Astrocyte of the spinal cord (primary cell): ENCODE results near the gene RAB33B.

Experiments used
- DNase-seq: peaks from one replicate; pipeline ENCODE4 v3.0.0; 2011; ENCODE audit warnings: low read depth, low spot score
- H3K4me3 ChIP-seq: 2 replicates; pipeline ENCODE4 v1.5.1; 2011; ENCODE audit warnings: low read depth, mild to moderate bottlenecking, low read length, moderate library complexity
- in situ Hi-C: cut with HindIII; loops from 2 replicates; pipeline ENCODE4 v1.10.0; 2017; ENCODE audit warnings: low sequenced_read_pairs
- TF ChIP-seq, protein P1 (sequence below): IDR thresholded peaks from 2 replicates; pipeline ENCODE4 v1.5.1; 2012; ENCODE audit warnings: low read depth, mild to moderate bottlenecking, low read length, inconsistent platforms

RAB33B gene

DNA sequence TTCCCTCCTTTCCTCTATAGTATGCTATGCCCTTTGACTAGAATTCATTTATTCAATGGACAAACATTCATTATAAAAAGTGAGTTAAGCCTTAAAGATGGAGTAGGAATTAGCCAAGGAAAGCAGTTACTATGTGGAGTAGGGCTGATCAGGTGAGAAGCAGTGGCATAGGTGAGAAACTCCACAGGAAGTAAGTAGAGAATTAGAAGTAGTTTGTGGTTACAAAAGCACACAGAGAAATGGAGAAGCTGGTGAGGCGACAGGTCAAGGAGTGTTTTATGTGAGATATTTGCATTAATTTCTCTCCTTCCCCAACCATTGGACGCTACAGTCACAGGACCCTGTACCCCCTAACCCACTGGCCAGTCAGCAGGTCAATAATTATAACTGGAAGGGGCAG lies 71.5 kb downstream of the RAB33B start:
- in situ Hi-C loops = no loop called here
- no peak for DNase-seq
- no peak overlapping the region for H3K4me3 ChIP-seq
- TF ChIP-seq, protein P1, sequence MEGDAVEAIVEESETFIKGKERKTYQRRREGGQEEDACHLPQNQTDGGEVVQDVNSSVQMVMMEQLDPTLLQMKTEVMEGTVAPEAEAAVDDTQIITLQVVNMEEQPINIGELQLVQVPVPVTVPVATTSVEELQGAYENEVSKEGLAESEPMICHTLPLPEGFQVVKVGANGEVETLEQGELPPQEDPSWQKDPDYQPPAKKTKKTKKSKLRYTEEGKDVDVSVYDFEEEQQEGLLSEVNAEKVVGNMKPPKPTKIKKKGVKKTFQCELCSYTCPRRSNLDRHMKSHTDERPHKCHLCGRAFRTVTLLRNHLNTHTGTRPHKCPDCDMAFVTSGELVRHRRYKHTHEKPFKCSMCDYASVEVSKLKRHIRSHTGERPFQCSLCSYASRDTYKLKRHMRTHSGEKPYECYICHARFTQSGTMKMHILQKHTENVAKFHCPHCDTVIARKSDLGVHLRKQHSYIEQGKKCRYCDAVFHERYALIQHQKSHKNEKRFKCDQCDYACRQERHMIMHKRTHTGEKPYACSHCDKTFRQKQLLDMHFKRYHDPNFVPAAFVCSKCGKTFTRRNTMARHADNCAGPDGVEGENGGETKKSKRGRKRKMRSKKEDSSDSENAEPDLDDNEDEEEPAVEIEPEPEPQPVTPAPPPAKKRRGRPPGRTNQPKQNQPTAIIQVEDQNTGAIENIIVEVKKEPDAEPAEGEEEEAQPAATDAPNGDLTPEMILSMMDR = no peak
